Upper lobe of left lung (tissue), 4 donors: ENCODE results near the gene ACTRT3.

Experiments used
- EP300 ChIP-seq, 4 donors: sonication (generic); formaldehyde crosslinking; IDR thresholded peaks; one replicate each; pipeline ENCODE4 v1.5.1; 2017; ENCODE audit warnings: antibody characterized with exemption in 4 of 4, control low read depth in 2 of 4
- POLR2A ChIP-seq, 4 donors: fragments of 450-650 bp; IDR thresholded peaks; one replicate each; pipeline ENCODE4 v1.5.1; 2016 to 2017; ENCODE audit warnings: antibody characterized with exemption in 4 of 4, mild to moderate bottlenecking in 2 of 4
- POLR2AphosphoS5 ChIP-seq, 2 donors: sonication (generic); formaldehyde crosslinking; IDR thresholded peaks; one replicate each; pipeline ENCODE4 v1.5.1; 2017; ENCODE audit warnings: antibody characterized with exemption in 2 of 2
- TF ChIP-seq, protein P1 (sequence below), 6 experiments: fragments of 450-650 bp in 4 of 6; fragments of 200-600 bp in 2 of 6; sonication (generic) in 2 of 6; IDR thresholded peaks; one replicate each; pipeline ENCODE4 v1.5.1; 2016 to 2019; ENCODE audit warnings: antibody characterized with exemption in 6 of 6

DNA sequence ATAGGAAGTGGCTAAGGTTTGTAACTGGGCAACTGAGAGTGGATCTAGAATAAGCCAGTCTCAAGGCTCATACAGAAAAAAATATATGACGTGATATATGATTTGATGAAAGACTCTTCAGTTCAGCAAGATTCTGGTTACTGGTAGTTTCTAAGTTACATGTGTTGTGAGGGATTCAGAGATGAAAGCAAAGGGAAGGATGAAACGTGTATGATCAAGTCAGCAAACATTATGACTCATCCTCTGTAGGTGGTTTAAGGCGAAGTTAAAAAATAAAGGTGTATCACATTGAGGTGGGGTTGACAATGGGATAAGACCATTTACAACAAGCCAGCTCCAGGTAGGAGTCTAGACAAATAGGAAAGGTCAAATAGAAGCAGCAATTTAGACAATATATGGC is 20.7 kb downstream of the ACTRT3 start:
- TF ChIP-seq POLR2AphosphoS5 (IDR thresholded peaks at IDR 0.05) (no peak), POLR2A (IDR thresholded peaks at IDR 0.05) (no peak), EP300 (IDR thresholded peaks at IDR 0.05) (no peak)
- TF ChIP-seq, protein P1, sequence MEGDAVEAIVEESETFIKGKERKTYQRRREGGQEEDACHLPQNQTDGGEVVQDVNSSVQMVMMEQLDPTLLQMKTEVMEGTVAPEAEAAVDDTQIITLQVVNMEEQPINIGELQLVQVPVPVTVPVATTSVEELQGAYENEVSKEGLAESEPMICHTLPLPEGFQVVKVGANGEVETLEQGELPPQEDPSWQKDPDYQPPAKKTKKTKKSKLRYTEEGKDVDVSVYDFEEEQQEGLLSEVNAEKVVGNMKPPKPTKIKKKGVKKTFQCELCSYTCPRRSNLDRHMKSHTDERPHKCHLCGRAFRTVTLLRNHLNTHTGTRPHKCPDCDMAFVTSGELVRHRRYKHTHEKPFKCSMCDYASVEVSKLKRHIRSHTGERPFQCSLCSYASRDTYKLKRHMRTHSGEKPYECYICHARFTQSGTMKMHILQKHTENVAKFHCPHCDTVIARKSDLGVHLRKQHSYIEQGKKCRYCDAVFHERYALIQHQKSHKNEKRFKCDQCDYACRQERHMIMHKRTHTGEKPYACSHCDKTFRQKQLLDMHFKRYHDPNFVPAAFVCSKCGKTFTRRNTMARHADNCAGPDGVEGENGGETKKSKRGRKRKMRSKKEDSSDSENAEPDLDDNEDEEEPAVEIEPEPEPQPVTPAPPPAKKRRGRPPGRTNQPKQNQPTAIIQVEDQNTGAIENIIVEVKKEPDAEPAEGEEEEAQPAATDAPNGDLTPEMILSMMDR (IDR thresholded peaks at IDR 0.05) = no peak
